HUES48 (cell line): ENCODE measurements around the gene MIDN.

ENCODE experiments used
- H3K27ac ChIP-seq: one replicate; pipeline ENCODE4 v1.7.0; 2013; ENCODE audit warnings: low read depth, low read length, inconsistent platforms
- H3K27me3 ChIP-seq: 2 replicates; pipeline ENCODE4 v1.6.1; 2013; ENCODE audit warnings: mild to moderate bottlenecking, low read length; ENCODE audit not compliant: control insufficient read depth, insufficient read depth
- H3K36me3 ChIP-seq: 2 replicates; pipeline ENCODE4 v1.6.1; 2013; ENCODE audit warnings: low read length; ENCODE audit not compliant: control insufficient read depth, insufficient read depth
- H3K4me1 ChIP-seq: 2 replicates; pipeline ENCODE4 v1.6.1; 2013; ENCODE audit warnings: mild to moderate bottlenecking, low read length; ENCODE audit not compliant: control insufficient read depth, insufficient read depth
- H3K4me3 ChIP-seq: 2 replicates; pipeline ENCODE4 v1.5.1; 2013; ENCODE audit warnings: mild to moderate bottlenecking, low read depth, low read length
- H3K9ac ChIP-seq: 2 replicates; pipeline ENCODE4 v1.6.1; 2013; ENCODE audit warnings: mild to moderate bottlenecking, low read depth, low read length, moderate library complexity
- H3K9me3 ChIP-seq: 2 replicates; pipeline ENCODE4 v1.6.1; 2013; ENCODE audit warnings: low read length; ENCODE audit not compliant: control insufficient read depth, insufficient read depth

MIDN gene

DNA sequence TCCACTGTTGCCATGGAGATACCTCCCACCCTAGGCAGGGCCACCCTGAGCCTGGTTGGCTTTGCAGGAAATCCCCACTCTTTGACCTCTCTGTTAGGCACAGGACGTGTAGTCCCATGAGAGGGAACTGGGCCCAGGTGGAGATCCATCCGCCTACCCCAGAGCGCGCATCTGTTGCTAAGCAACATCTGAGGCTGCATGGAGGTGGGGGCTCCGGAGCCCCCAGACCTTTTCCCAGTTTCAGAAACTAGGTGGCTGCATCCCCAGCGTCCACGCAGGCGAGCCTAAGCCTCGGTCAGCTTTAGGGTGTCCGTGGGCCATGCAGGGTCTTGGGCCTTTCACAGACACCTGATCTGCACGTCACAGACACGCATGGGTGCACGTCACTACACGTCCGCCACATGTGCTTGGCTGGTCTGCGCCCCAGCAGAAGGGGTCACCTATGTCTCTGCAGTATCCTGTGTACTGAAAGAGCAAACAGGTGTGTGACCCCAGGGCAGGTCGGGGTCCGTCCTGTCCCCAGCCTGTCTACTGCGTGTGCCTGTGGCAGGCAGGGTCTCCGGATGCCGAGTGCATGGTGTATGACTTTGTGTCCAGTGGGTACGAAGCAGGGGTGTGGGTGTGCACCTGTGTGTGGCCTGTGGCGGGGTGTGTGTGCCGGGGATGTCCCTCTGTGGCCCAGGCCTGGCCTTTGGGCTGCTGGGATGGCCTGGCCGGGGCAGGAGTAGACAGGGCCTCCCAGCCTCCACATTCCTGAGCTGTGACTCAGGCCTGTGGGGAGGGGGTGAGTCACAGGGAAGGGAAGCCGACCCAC is 16.6 kb downstream of the MIDN start:
- Histone ChIP-seq H3K36me3 (no peaks in the 10 kb centered on the region), H3K9ac (no peak overlapping the region), H3K4me1 (peaks cover 46% of the 10 kb centered on the region), H3K27ac (peak overlapping the region; percentile 57), H3K4me3 (0 out of 2 replicates have a peak overlapping the region, but pooled peaks have one; percentile 28), H3K9me3 (no peaks in the 10 kb centered on the region), H3K27me3 (peaks cover 11% of the 10 kb centered on the region)

GRCh38 chr19:1265615-1266128 is 17.3 kb downstream of the MIDN start:
- Histone ChIP-seq H3K4me1 (peaks cover 42% of the 10 kb centered on the region), H3K27ac (peak overlapping the region; percentile 57), H3K4me3 (peak overlapping the region; percentile 63), H3K9me3 (no peaks in the 10 kb centered on the region), H3K27me3 (peaks cover 11% of the 10 kb centered on the region), H3K9ac (peak overlapping the region; percentile 52; the same call in 1 of the 2 replicates), H3K36me3 (peaks cover 2% of the 10 kb centered on the region)

GRCh38 chr19:1266129-1266915 is 17.9 kb downstream of the MIDN start:
- peaks cover 11% of the 10 kb centered on the region for H3K27me3 ChIP-seq

GRCh38 chr19:1266916-1267476 is 18.6 kb downstream of the MIDN start:
- Histone ChIP-seq H3K27ac (peak overlapping the region; percentile 57), H3K36me3 (peaks cover 16% of the 10 kb centered on the region), H3K9ac (no peak overlapping the region), H3K4me3 (peak overlapping the region; percentile 63), H3K4me1 (peaks cover 33% of the 10 kb centered on the region), H3K9me3 (no peaks in the 10 kb centered on the region), H3K27me3 (peaks cover 11% of the 10 kb centered on the region)

More at GRCh38 chr19:1266129-1266915, 17.9 kb downstream of the MIDN start:
- Histone ChIP-seq H3K27ac (peak overlapping the region; percentile 57), H3K9ac (peak overlapping the region; percentile 52; the same call in 1 of the 2 replicates), H3K9me3 (no peaks in the 10 kb centered on the region), H3K4me1 (peaks cover 40% of the 10 kb centered on the region), H3K36me3 (peaks cover 9% of the 10 kb centered on the region), H3K4me3 (peak overlapping the region; percentile 63)

DNA sequence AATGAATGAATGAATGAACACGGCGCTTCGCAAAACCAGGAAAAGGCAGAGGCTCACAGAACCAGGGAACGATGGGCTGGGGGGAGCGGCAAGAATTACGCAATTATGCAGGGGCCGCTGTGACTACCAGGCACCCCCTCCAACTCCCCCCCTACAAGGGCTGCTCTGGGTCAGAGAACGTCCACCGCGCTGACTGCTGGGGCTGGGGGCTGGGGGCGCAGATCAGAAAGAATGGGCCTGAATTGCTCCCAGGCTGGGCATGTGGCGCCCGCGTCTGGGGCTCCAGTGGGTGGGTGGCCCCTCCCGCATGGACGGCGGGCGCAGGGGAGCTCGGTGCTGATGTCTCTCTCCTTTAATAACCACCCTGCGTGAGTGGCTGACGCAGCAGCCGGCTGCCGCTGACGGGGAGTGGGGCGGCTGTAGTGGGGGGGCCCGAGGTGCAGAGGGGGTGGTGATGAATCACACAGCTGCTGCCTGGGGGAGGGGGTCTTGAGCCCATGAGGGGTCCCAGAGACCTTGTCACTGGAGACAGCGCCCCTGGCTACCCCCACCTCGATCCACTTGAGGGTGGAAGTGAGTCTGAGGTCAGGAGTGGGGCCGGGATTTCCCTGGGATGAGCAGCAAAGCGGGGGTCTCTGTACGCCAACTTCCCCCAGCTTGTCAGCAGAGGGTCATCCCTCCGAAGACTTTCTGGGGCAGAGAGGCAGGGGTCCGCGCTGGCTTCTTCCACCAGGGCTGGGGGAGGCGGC is 19.3 kb downstream of the MIDN start:
- Histone ChIP-seq H3K9me3 (no peaks in the 10 kb centered on the region), H3K27me3 (peaks cover 11% of the 10 kb centered on the region), H3K4me3 (peak overlapping the region; percentile 63), H3K36me3 (peaks cover 22% of the 10 kb centered on the region), H3K9ac (no peak overlapping the region), H3K27ac (no peak overlapping the region), H3K4me1 (peaks cover 28% of the 10 kb centered on the region)

GRCh38 chr19:1268226-1269064 is 20.1 kb downstream of the MIDN start:
- H3K4me1 ChIP-seq: peaks cover 20% of the 10 kb centered on the region
- H3K27ac ChIP-seq: no peak overlapping the region
- H3K36me3 ChIP-seq: peaks cover 30% of the 10 kb centered on the region
- H3K9ac ChIP-seq: no peak overlapping the region
- no peaks in the 10 kb centered on the region for H3K9me3 ChIP-seq
- H3K4me3 ChIP-seq: no peak overlapping the region
- H3K27me3 ChIP-seq: peaks cover 11% of the 10 kb centered on the region

DNA sequence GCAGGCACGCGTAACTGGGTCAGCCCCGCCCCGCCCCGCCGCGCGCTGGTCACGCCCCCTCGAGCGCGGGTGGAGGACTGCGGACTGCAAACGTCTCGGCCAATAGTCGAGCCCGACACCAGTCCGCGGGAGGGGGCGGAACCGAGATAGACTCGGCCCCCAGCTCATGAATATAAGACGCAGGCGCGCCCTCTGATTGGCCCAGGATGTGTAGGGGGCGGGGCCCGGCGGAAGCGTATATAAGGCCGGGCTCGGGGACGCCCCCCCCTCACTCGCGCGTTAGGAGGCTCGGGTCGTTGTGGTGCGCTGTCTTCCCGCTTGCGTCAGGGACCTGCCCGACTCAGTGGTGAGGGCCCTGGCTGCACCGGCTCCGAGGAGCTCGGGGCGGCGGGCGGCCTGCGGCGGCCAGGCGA is 20.7 kb downstream of the MIDN start, which contains the start of gene CIRBP:
CIRBP (plus strand) TSS at position 268 of the 413 bp plus-strand sequence. CDS start 1,602 bp downstream, outside the sequence.
- Histone ChIP-seq H3K27me3 (peaks cover 11% of the 10 kb centered on the region), H3K4me3 (peak within 1 kb of the TSS; percentile 81), H3K36me3 (peaks cover 36% of the 10 kb centered on the region), H3K27ac (peak within 1 kb of the TSS; percentile 97), H3K9ac (peak within 1 kb of the TSS; percentile 96), H3K4me1 (peaks cover 20% of the 10 kb centered on the region), H3K9me3 (no peaks in the 10 kb centered on the region)

DNA sequence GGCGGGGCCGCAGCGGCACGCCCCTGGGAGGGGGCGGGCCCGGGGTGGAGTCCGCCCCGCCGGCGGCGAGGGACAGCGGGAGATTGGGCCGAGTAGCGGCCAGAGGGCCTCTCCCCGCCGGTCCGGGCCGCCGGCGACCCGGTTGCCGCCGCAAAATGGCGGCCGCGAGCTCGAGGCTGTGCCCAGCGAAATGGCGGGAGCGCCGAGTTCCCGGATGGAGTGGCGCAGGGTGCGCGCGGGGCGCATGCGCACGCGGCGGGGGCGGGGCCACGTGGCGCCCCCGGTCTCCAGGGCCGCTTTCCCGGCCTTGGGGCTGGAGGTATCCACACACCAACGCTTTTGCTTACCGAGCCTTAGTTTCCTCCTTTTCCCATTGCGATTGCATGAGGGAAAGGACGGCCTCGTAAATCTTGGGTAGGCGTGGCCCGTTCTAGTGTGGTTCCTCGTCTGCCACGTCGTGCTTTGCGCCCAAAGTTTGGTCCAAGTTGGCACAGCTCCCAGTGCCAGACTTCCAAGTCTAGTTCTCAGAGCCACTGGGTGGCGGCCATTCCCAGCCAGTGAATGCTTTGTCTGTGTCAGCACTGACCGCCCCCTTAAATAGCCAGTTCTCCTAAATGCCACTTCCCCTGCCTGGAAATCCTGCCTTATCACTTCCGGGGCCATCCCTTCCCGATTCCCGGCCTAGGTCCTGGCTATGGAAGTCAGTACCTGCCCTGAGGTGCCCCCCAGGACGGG is 21.3 kb downstream of the MIDN start:
- Histone ChIP-seq H3K27me3 (peaks cover 11% of the 10 kb centered on the region), H3K4me3 (peak overlapping the region; percentile 81), H3K4me1 (peaks cover 23% of the 10 kb centered on the region), H3K9ac (peak overlapping the region; percentile 96), H3K9me3 (no peaks in the 10 kb centered on the region), H3K27ac (peak overlapping the region; percentile 97), H3K36me3 (peaks cover 42% of the 10 kb centered on the region)

GRCh38 chr19:1270213-1270853 is 21.9 kb downstream of the MIDN start:
- H3K4me1 ChIP-seq: peaks cover 16% of the 10 kb centered on the region
- peaks cover 44% of the 10 kb centered on the region for H3K36me3 ChIP-seq

More at GRCh38 chr19:1270213-1270853, 21.9 kb downstream of the MIDN start:
- H3K9ac ChIP-seq: peak overlapping the region; percentile 96
- H3K9me3 ChIP-seq: no peaks in the 10 kb centered on the region
- H3K27ac ChIP-seq: peak overlapping the region; percentile 97
- peak overlapping the region; percentile 81 for H3K4me3 ChIP-seq
- peaks cover 11% of the 10 kb centered on the region for H3K27me3 ChIP-seq
